ENCODE measurements around the gene CASZ1.

- no peak for TF ChIP-seq POLR2A (IDR thresholded peaks at IDR 0.05; ENCODE audit: low read depth)
- TF ChIP-seq CTCF (IDR thresholded peaks at IDR 0.05) = peak; percentile 21 to 38 (median 29)
- TF ChIP-seq EP300 (IDR thresholded peaks at IDR 0.05) = no peak
- no peak for TF ChIP-seq POLR2AphosphoS5 (IDR thresholded peaks at IDR 0.05)
Measured at GRCh38 chr1:10788592-10789006, 7.8 kb downstream of the CASZ1 start.
